NT2/D1 (cell line): ENCODE measurements around the gene FAM124B.

ENCODE experiments used
- SUZ12 ChIP-seq: IDR thresholded peaks from 2 replicates; pipeline ENCODE4 v1.6.1; 2011; ENCODE audit not compliant: insufficient read length, insufficient read depth; ENCODE audit errors: extremely low read depth
- YY1 ChIP-seq: IDR thresholded peaks from 2 replicates; pipeline ENCODE4 v1.6.1; 2011; ENCODE audit not compliant: insufficient read length, insufficient read depth
- ZNF274 ChIP-seq: IDR thresholded peaks from 2 replicates; pipeline ENCODE4 v1.6.1; 2011; ENCODE audit warnings: mild to moderate bottlenecking, low read depth, low read length

- TF ChIP-seq YY1 (no peak), SUZ12 (no peak), ZNF274 (no peak)
These were observed 32.7 kb upstream of the FAM124B start for GRCh38 chr2:224434618-224435017.
